Endodermal cell (in vitro differentiated cells): ENCODE results near the gene BEST4. TPM values are rescaled to one million over a fixed set of nuclear protein-coding genes. Genes with fewer than 3 reads are reported as not detected.

Experiments
- DNase-seq: peaks from one replicate; pipeline ENCODE4 v3.0.0-alpha.2; 2017
- H3K27ac ChIP-seq: 2 replicates; pipeline ENCODE4 v1.5.1; 2013; ENCODE audit warnings: mild to moderate bottlenecking, low read depth, low read length, moderate library complexity
- H3K27me3 ChIP-seq: 2 replicates; pipeline ENCODE4 v1.6.1; 2013; ENCODE audit warnings: mild to moderate bottlenecking, low read length, moderate library complexity; ENCODE audit not compliant: insufficient read depth, control insufficient read depth, poor library complexity, severe bottlenecking
- H3K36me3 ChIP-seq: 2 replicates; pipeline ENCODE4 v1.7.0; 2013; ENCODE audit warnings: mild to moderate bottlenecking, low read length, moderate library complexity; ENCODE audit not compliant: control insufficient read depth, insufficient read depth
- H3K4me1 ChIP-seq: one replicate; pipeline ENCODE4 v1.7.0; 2013; ENCODE audit warnings: low read length; ENCODE audit not compliant: control insufficient read depth, insufficient read depth
- H3K4me3 ChIP-seq: 2 replicates; pipeline ENCODE4 v1.5.1; 2013; ENCODE audit warnings: mild to moderate bottlenecking, low read length, moderate library complexity
- H3K9ac ChIP-seq: 2 replicates; pipeline ENCODE4 v1.6.1; 2013; ENCODE audit warnings: mild to moderate bottlenecking, low read length, moderate library complexity; ENCODE audit not compliant: poor library complexity, severe bottlenecking; ENCODE audit errors: extremely low read depth
- H3K9me3 ChIP-seq: 2 replicates; pipeline ENCODE4 v1.6.1; 2013; ENCODE audit warnings: mild to moderate bottlenecking, low read length, moderate library complexity; ENCODE audit not compliant: control insufficient read depth
- H3K27ac Mint-ChIP-seq: 2 replicates; pipeline ENCODE4 v1.8.0; 2020; ENCODE audit warnings: mixed read lengths
- H3K27me3 Mint-ChIP-seq: 2 replicates; pipeline ENCODE4 v1.8.0; 2021; ENCODE audit warnings: mild to moderate bottlenecking, mixed read lengths; ENCODE audit not compliant: insufficient read depth
- H3K36me3 Mint-ChIP-seq: 2 replicates; pipeline ENCODE4 v1.8.0; 2020; ENCODE audit warnings: low read depth, mixed read lengths
- H3K4me1 Mint-ChIP-seq: 2 replicates; pipeline ENCODE4 v1.8.0; 2020; ENCODE audit warnings: mixed read lengths
- H3K4me3 Mint-ChIP-seq: 2 replicates; pipeline ENCODE4 v1.8.0; 2020; ENCODE audit warnings: mild to moderate bottlenecking, moderate library complexity, mixed read lengths
- H3K9me3 Mint-ChIP-seq: 2 replicates; pipeline ENCODE4 v1.8.0; 2020; ENCODE audit warnings: mild to moderate bottlenecking, mixed read lengths
- CTCF ChIP-seq: fragments of 200-600 bp; sonication (generic); conservative IDR thresholded peaks from 2 replicates; pipeline ENCODE4 v1.5.0; 2021; ENCODE audit warnings: antibody characterized with exemption, mild to moderate bottlenecking
- WGBS, 2 experiments: methylation state at CpG; one replicate each; pipeline versions ENCODE4 v1.1.5 to v1.1.7; 2013; ENCODE audit warnings: missing lambda C conversion rate in 2 of 2, mixed read lengths in 1 of 2; ENCODE audit not compliant: insufficient coverage in 1 of 2, insufficient read length in 1 of 2; 5-methylcytosine and 5-hydroxymethylcytosine counted together
- total RNA-seq, 2 donors: library from RNA; stranded (reverse); fragmentation: NEBNext Ultra II Directional in 1 of 2; extraction: Animal tissue kit (Norgen Biotek cat#: 25700) in 1 of 2; gene quantifications; 2 replicates in 1 of 2; 3 replicates in 1 of 2; pipeline ENCODE4 v1.2.1, GENCODE V29; 2021

The BEST4 gene
- total RNA-seq, 2 donors from 2014 or later, result 1.6 to 2.3 TPM

- peaks cover 61% of the 10 kb centered on the region for H3K36me3 ChIP-seq
- no peak overlapping the region for H3K9ac ChIP-seq
- peaks cover 48% of the 10 kb centered on the region for H3K36me3 Mint-ChIP-seq
- no peaks in the 10 kb centered on the region for H3K27me3 ChIP-seq
- TF ChIP-seq CTCF, result peak; percentile 41
- H3K9me3 ChIP-seq, result no peaks in the 10 kb centered on the region
- H3K27ac Mint-ChIP-seq, result peak overlapping the region; percentile 45
- DNase-seq, result no peak
- no peak overlapping the region for H3K4me3 Mint-ChIP-seq
- peaks cover 1% of the 10 kb centered on the region for H3K4me1 Mint-ChIP-seq
- no peaks in the 10 kb centered on the region for H3K27me3 Mint-ChIP-seq
- no peaks in the 10 kb centered on the region for H3K9me3 Mint-ChIP-seq
- no peak overlapping the region for H3K4me3 ChIP-seq
- 86 to 90% methylated on average over 2 to 3 of the region's 3 CpGs for WGBS, 2 experiments
- no peaks in the 10 kb centered on the region for H3K4me1 ChIP-seq
- H3K27ac ChIP-seq, result no peak overlapping the region
Measured at GRCh38 chr1:44747878-44748277, 40.1 kb downstream of the BEST4 start.

- H3K4me3 Mint-ChIP-seq, result no peak overlapping the region
Measured at GRCh38 chr1:44743211-44743610, 44.8 kb downstream of the BEST4 start.

GRCh38 chr1:44740179-44740617 lies 47.8 kb downstream of the BEST4 start:
- Mint-ChIP-seq H3K27ac (peak overlapping the region; percentile 99), H3K4me3 (peak overlapping the region; percentile 95), H3K4me1 (peaks cover 7% of the 10 kb centered on the region), H3K9me3 (peaks cover 7% of the 10 kb centered on the region), H3K36me3 (peaks cover 25% of the 10 kb centered on the region), H3K27me3 (peaks cover 2% of the 10 kb centered on the region)
- peaks cover 23% of the 10 kb centered on the region for H3K36me3 ChIP-seq
- 2 to 3% methylated on average over 13 to 14 of the region's 14 CpGs for WGBS, 2 experiments
- no peak overlapping the region for H3K27ac ChIP-seq
- H3K9ac ChIP-seq, result peak overlapping the region; percentile 90
- no peak for TF ChIP-seq CTCF
- H3K4me3 ChIP-seq, result peak overlapping the region; percentile 100
- DNase-seq, result no peak
- no peaks in the 10 kb centered on the region for H3K4me1 ChIP-seq
- no peaks in the 10 kb centered on the region for H3K9me3 ChIP-seq
- no peaks in the 10 kb centered on the region for H3K27me3 ChIP-seq

More at GRCh38 chr1:44743211-44743610, 44.8 kb downstream of the BEST4 start:
- Histone ChIP-seq H3K27me3 (no peaks in the 10 kb centered on the region), H3K4me3 (no peak overlapping the region), H3K9me3 (no peaks in the 10 kb centered on the region), H3K4me1 (no peaks in the 10 kb centered on the region), H3K36me3 (peaks cover 42% of the 10 kb centered on the region), H3K27ac (no peak overlapping the region), H3K9ac (no peak overlapping the region)
- Mint-ChIP-seq H3K27ac (peak overlapping the region; percentile 78), H3K4me1 (peaks cover 7% of the 10 kb centered on the region), H3K9me3 (peaks cover 6% of the 10 kb centered on the region), H3K27me3 (no peaks in the 10 kb centered on the region), H3K36me3 (peaks cover 42% of the 10 kb centered on the region)
- 93% methylated on average over 1 of the region's 1 CpG; no CpG with 5 or more reads in 1 of the 2 experiments for WGBS, 2 experiments
- no peak for TF ChIP-seq CTCF
- DNase-seq, result no peak
